Breast epithelium (tissue), 3 donors: ENCODE measurements around the gene IL1RN.

Source experiments
- POLR2A ChIP-seq: fragments of 450-650 bp; IDR thresholded peaks from one replicate; pipeline ENCODE4 v1.6.1; 2016; ENCODE audit warnings: antibody characterized with exemption, mild to moderate bottlenecking, moderate library complexity
- TF ChIP-seq, protein P1 (sequence below), 3 donors: fragments of 450-650 bp; IDR thresholded peaks; one replicate each; pipeline ENCODE4 v1.5.1; 2016 to 2017; ENCODE audit warnings: antibody characterized with exemption in 3 of 3, mild to moderate bottlenecking in 3 of 3, moderate library complexity in 3 of 3

DNA sequence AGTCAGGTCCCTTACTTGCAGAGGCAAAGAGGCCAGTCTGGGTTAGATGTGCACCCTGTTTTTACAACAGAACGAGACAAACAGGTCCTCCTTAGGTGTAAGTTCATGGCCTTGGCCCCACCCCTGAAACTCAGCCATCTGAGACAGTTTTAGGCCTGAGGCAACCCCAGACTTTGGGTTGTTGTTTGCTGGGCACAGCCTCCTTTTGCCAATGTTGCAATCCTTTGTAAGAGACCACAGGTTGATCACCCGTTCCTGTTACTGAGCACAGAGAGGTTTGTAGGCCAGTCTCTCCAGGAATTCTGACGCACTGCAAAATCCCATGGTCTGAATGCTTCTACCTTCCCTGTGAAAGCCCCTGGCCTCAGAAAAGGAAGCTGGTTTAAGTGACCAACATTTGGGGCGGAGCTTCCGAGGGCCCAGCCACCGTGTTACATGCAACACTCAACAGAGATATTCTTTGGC lies 15.5 kb upstream of the IL1RN start:
- TF ChIP-seq, protein P1, sequence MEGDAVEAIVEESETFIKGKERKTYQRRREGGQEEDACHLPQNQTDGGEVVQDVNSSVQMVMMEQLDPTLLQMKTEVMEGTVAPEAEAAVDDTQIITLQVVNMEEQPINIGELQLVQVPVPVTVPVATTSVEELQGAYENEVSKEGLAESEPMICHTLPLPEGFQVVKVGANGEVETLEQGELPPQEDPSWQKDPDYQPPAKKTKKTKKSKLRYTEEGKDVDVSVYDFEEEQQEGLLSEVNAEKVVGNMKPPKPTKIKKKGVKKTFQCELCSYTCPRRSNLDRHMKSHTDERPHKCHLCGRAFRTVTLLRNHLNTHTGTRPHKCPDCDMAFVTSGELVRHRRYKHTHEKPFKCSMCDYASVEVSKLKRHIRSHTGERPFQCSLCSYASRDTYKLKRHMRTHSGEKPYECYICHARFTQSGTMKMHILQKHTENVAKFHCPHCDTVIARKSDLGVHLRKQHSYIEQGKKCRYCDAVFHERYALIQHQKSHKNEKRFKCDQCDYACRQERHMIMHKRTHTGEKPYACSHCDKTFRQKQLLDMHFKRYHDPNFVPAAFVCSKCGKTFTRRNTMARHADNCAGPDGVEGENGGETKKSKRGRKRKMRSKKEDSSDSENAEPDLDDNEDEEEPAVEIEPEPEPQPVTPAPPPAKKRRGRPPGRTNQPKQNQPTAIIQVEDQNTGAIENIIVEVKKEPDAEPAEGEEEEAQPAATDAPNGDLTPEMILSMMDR (IDR thresholded peaks at IDR 0.05): no peak
- TF ChIP-seq POLR2A: no peak
